ENCODE results near the gene RAC2.

RAC2 gene

GRCh38 chr22:37263966-37264887 is 20.2 kb upstream of the RAC2 start:
- Histone ChIP-seq H3K27me3 (ENCODE audit: insufficient read depth, low read length) (no peaks in the 10 kb centered on the region), H3K36me3 (ENCODE audit: insufficient read depth, low read length) (no peaks in the 10 kb centered on the region), H3K27ac (ENCODE audit: low read depth, low read length) (no peak overlapping the region), H3K79me2 (ENCODE audit: control insufficient read depth, insufficient read depth, low read length, unreplicated experiment) (no peaks in the 10 kb centered on the region), H3K4me3 (ENCODE audit: low read depth, low read length) (no peak overlapping the region), H3K4me1 (ENCODE audit: control insufficient read depth, insufficient read depth, low read length, unreplicated experiment) (peaks cover 10% of the 10 kb centered on the region), H2AFZ (ENCODE audit: low read length, unreplicated experiment) (no peak overlapping the region)

- H3K27me3 ChIP-seq (ENCODE audit: insufficient read depth, low read length) = no peaks in the 10 kb centered on the region
- no peak overlapping the region for H2AFZ ChIP-seq (ENCODE audit: low read length, unreplicated experiment)
- H3K4me3 ChIP-seq (ENCODE audit: low read depth, low read length) = no peak overlapping the region
- H3K79me2 ChIP-seq (ENCODE audit: control insufficient read depth, insufficient read depth, low read length, unreplicated experiment) = no peaks in the 10 kb centered on the region
- H3K27ac ChIP-seq (ENCODE audit: low read depth, low read length) = no peak overlapping the region
- H3K36me3 ChIP-seq (ENCODE audit: insufficient read depth, low read length) = no peaks in the 10 kb centered on the region
- H3K4me1 ChIP-seq (ENCODE audit: control insufficient read depth, insufficient read depth, low read length, unreplicated experiment) = peaks cover 6% of the 10 kb centered on the region
These were observed 18.3 kb upstream of the RAC2 start for GRCh38 chr22:37262346-37262745.

- H3K79me2 ChIP-seq (ENCODE audit: control insufficient read depth, insufficient read depth, low read length, unreplicated experiment) = no peaks in the 10 kb centered on the region
- no peaks in the 10 kb centered on the region for H3K27me3 ChIP-seq (ENCODE audit: insufficient read depth, low read length)
- no peak overlapping the region for H3K4me3 ChIP-seq (ENCODE audit: low read depth, low read length)
- H3K36me3 ChIP-seq (ENCODE audit: insufficient read depth, low read length) = no peaks in the 10 kb centered on the region
- peaks cover 4% of the 10 kb centered on the region for H3K4me1 ChIP-seq (ENCODE audit: control insufficient read depth, insufficient read depth, low read length, unreplicated experiment)
- no peak overlapping the region for H2AFZ ChIP-seq (ENCODE audit: low read length, unreplicated experiment)
- no peak overlapping the region for H3K27ac ChIP-seq (ENCODE audit: low read depth, low read length)
These were observed 16.9 kb upstream of the RAC2 start for GRCh38 chr22:37260901-37261336.

- Histone ChIP-seq H3K4me3 (ENCODE audit: low read depth, low read length) (no peak overlapping the region), H3K79me2 (ENCODE audit: control insufficient read depth, insufficient read depth, low read length, unreplicated experiment) (no peaks in the 10 kb centered on the region), H3K27me3 (ENCODE audit: insufficient read depth, low read length) (no peaks in the 10 kb centered on the region), H3K27ac (ENCODE audit: low read depth, low read length) (no peak overlapping the region), H3K4me1 (ENCODE audit: control insufficient read depth, insufficient read depth, low read length, unreplicated experiment) (peaks cover 7% of the 10 kb centered on the region), H3K36me3 (ENCODE audit: insufficient read depth, low read length) (no peaks in the 10 kb centered on the region), H2AFZ (ENCODE audit: low read length, unreplicated experiment) (no peak overlapping the region)
These were observed 16.2 kb upstream of the RAC2 start for GRCh38 chr22:37260155-37260795.

- H3K36me3 ChIP-seq (ENCODE audit: insufficient read depth, low read length) = no peaks in the 10 kb centered on the region
- peaks cover 14% of the 10 kb centered on the region for H3K4me1 ChIP-seq (ENCODE audit: control insufficient read depth, insufficient read depth, low read length, unreplicated experiment)
- H3K79me2 ChIP-seq (ENCODE audit: control insufficient read depth, insufficient read depth, low read length, unreplicated experiment) = no peaks in the 10 kb centered on the region
- no peak overlapping the region for H3K27ac ChIP-seq (ENCODE audit: low read depth, low read length)
- no peak overlapping the region for H2AFZ ChIP-seq (ENCODE audit: low read length, unreplicated experiment)
- no peaks in the 10 kb centered on the region for H3K27me3 ChIP-seq (ENCODE audit: insufficient read depth, low read length)
- peak overlapping the region; percentile 62; the same call in 1 of the 2 replicates for H3K4me3 ChIP-seq (ENCODE audit: low read depth, low read length)
These were observed 15.5 kb upstream of the RAC2 start for GRCh38 chr22:37259540-37260029.

GRCh38 chr22:37258753-37259401 is 14.8 kb upstream of the RAC2 start:
- Histone ChIP-seq H3K27ac (ENCODE audit: low read depth, low read length) (no peak overlapping the region), H3K4me1 (ENCODE audit: control insufficient read depth, insufficient read depth, low read length, unreplicated experiment) (peaks cover 21% of the 10 kb centered on the region), H3K4me3 (ENCODE audit: low read depth, low read length) (no peak overlapping the region), H3K27me3 (ENCODE audit: insufficient read depth, low read length) (no peaks in the 10 kb centered on the region), H3K36me3 (ENCODE audit: insufficient read depth, low read length) (no peaks in the 10 kb centered on the region), H3K79me2 (ENCODE audit: control insufficient read depth, insufficient read depth, low read length, unreplicated experiment) (no peaks in the 10 kb centered on the region), H2AFZ (ENCODE audit: low read length, unreplicated experiment) (no peak overlapping the region)

GRCh38 chr22:37258005-37258752 is 14.1 kb upstream of the RAC2 start:
- Histone ChIP-seq H3K4me1 (ENCODE audit: control insufficient read depth, insufficient read depth, low read length, unreplicated experiment) (peaks cover 23% of the 10 kb centered on the region), H3K27me3 (ENCODE audit: insufficient read depth, low read length) (no peaks in the 10 kb centered on the region), H2AFZ (ENCODE audit: low read length, unreplicated experiment) (no peak overlapping the region), H3K36me3 (ENCODE audit: insufficient read depth, low read length) (no peaks in the 10 kb centered on the region), H3K27ac (ENCODE audit: low read depth, low read length) (no peak overlapping the region), H3K79me2 (ENCODE audit: control insufficient read depth, insufficient read depth, low read length, unreplicated experiment) (no peaks in the 10 kb centered on the region), H3K4me3 (ENCODE audit: low read depth, low read length) (no peak overlapping the region)

- H3K4me1 ChIP-seq (ENCODE audit: control insufficient read depth, insufficient read depth, low read length, unreplicated experiment) = peaks cover 25% of the 10 kb centered on the region
- no peaks in the 10 kb centered on the region for H3K27me3 ChIP-seq (ENCODE audit: insufficient read depth, low read length)
- H3K36me3 ChIP-seq (ENCODE audit: insufficient read depth, low read length) = no peaks in the 10 kb centered on the region
- no peak overlapping the region for H3K27ac ChIP-seq (ENCODE audit: low read depth, low read length)
- no peak overlapping the region for H3K4me3 ChIP-seq (ENCODE audit: low read depth, low read length)
- no peak overlapping the region for H2AFZ ChIP-seq (ENCODE audit: low read length, unreplicated experiment)
- H3K79me2 ChIP-seq (ENCODE audit: control insufficient read depth, insufficient read depth, low read length, unreplicated experiment) = no peaks in the 10 kb centered on the region
These were observed 12.1 kb upstream of the RAC2 start for GRCh38 chr22:37256075-37256726.

- H3K4me3 ChIP-seq (ENCODE audit: low read depth, low read length) = no peak overlapping the region
- no peaks in the 10 kb centered on the region for H3K79me2 ChIP-seq (ENCODE audit: control insufficient read depth, insufficient read depth, low read length, unreplicated experiment)
- peaks cover 25% of the 10 kb centered on the region for H3K4me1 ChIP-seq (ENCODE audit: control insufficient read depth, insufficient read depth, low read length, unreplicated experiment)
- H3K27ac ChIP-seq (ENCODE audit: low read depth, low read length) = no peak overlapping the region
- no peaks in the 10 kb centered on the region for H3K27me3 ChIP-seq (ENCODE audit: insufficient read depth, low read length)
- H2AFZ ChIP-seq (ENCODE audit: low read length, unreplicated experiment) = peak overlapping the region; percentile 36
- H3K36me3 ChIP-seq (ENCODE audit: insufficient read depth, low read length) = no peaks in the 10 kb centered on the region
These were observed 11.5 kb upstream of the RAC2 start for GRCh38 chr22:37255558-37256006.
